ENCODE measurements around the gene CCDC3. TPM values are rescaled to one million over a fixed set of nuclear protein-coding genes. Genes with fewer than 3 reads are reported as not detected.

The CCDC3 gene
- total and polyA plus RNA-seq, 9 donors = 10.5 to 34.7 (median 22.3) TPM

- 87% methylated on average over 4 of the region's 5 CpGs for WGBS (ENCODE audit: insufficient coverage)
- Histone ChIP-seq H3K27ac (ENCODE audit: low read length) (no peak overlapping the region), H3K36me3 (ENCODE audit: control insufficient read depth, insufficient read depth, low read length) (no peaks in the 10 kb centered on the region), H3K4me3 (ENCODE audit: low read length) (no peak overlapping the region), H3K4me1 (ENCODE audit: control insufficient read depth, insufficient read depth, low read length) (peaks cover 2% of the 10 kb centered on the region), H3K27me3 (ENCODE audit: control insufficient read depth, insufficient read depth, low read length) (no peaks in the 10 kb centered on the region), H3K9me3 (replicated peaks; ENCODE audit: control insufficient read depth, low read depth, low read length) (peaks cover 3% of the 10 kb centered on the region)
- DNase-seq = no peak
Observed at GRCh38 chr10:12950583-12951128, 50.9 kb downstream of the CCDC3 start.

GRCh38 chr10:12949248-12949647 is 52.3 kb downstream of the CCDC3 start:
- 82% methylated on average over 3 of the region's 4 CpGs for WGBS (ENCODE audit: insufficient coverage)
- H3K4me3 ChIP-seq (ENCODE audit: low read length) = no peak overlapping the region
- DNase-seq = no peak
- H3K27ac ChIP-seq (ENCODE audit: low read length) = no peak overlapping the region
- no peaks in the 10 kb centered on the region for H3K4me1 ChIP-seq (ENCODE audit: control insufficient read depth, insufficient read depth, low read length)
- H3K9me3 ChIP-seq (replicated peaks; ENCODE audit: control insufficient read depth, low read depth, low read length) = peaks cover 3% of the 10 kb centered on the region
- H3K27me3 ChIP-seq (ENCODE audit: control insufficient read depth, insufficient read depth, low read length) = no peaks in the 10 kb centered on the region
- H3K36me3 ChIP-seq (ENCODE audit: control insufficient read depth, insufficient read depth, low read length) = no peaks in the 10 kb centered on the region

- no peaks in the 10 kb centered on the region for H3K36me3 ChIP-seq (ENCODE audit: control insufficient read depth, insufficient read depth, low read length)
- WGBS (ENCODE audit: insufficient coverage) = 100% methylated on average over 1 of the region's 3 CpGs
Observed at GRCh38 chr10:12947741-12948140, 53.8 kb downstream of the CCDC3 start.

GRCh38 chr10:12946372-12946771 is 55.1 kb downstream of the CCDC3 start:
- Histone ChIP-seq H3K27ac (ENCODE audit: low read length) (no peak overlapping the region), H3K4me3 (ENCODE audit: low read length) (no peak overlapping the region), H3K9me3 (replicated peaks; ENCODE audit: control insufficient read depth, low read depth, low read length) (no peaks in the 10 kb centered on the region), H3K4me1 (ENCODE audit: control insufficient read depth, insufficient read depth, low read length) (no peaks in the 10 kb centered on the region), H3K36me3 (ENCODE audit: control insufficient read depth, insufficient read depth, low read length) (no peaks in the 10 kb centered on the region), H3K27me3 (ENCODE audit: control insufficient read depth, insufficient read depth, low read length) (no peaks in the 10 kb centered on the region)
- WGBS (ENCODE audit: insufficient coverage) = 83% methylated on average over 2 of the region's 3 CpGs
- no peak for DNase-seq

More at GRCh38 chr10:12947741-12948140, 53.8 kb downstream of the CCDC3 start:
- Histone ChIP-seq H3K27me3 (ENCODE audit: control insufficient read depth, insufficient read depth, low read length) (no peaks in the 10 kb centered on the region), H3K4me3 (ENCODE audit: low read length) (no peak overlapping the region), H3K9me3 (replicated peaks; ENCODE audit: control insufficient read depth, low read depth, low read length) (peaks cover 3% of the 10 kb centered on the region), H3K27ac (ENCODE audit: low read length) (no peak overlapping the region), H3K4me1 (ENCODE audit: control insufficient read depth, insufficient read depth, low read length) (no peaks in the 10 kb centered on the region)
- DNase-seq = no peak

GRCh38 chr10:12945690-12946359 is 55.7 kb downstream of the CCDC3 start:
- no peaks in the 10 kb centered on the region for H3K4me1 ChIP-seq (ENCODE audit: control insufficient read depth, insufficient read depth, low read length)

DNA sequence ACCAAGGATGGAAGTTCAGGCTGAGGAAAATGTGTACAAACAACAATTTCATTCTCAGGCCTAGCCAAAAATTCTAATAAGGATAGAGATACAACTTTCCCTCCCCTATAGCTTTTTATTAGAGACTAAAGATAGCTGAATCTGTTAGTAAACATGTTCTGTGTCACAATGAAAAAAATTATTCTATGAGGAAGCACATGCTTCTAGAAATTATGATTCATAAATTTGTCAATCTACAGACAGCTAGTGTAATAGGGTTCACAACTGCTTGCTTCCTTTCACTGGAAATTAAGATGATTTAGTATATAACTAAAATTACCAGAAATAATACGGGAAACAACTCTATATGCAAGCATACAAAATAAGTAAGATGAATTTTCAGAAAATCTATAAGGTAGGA is 56.6 kb downstream of the CCDC3 start:
- no peak for DNase-seq
- Histone ChIP-seq H3K36me3 (ENCODE audit: control insufficient read depth, insufficient read depth, low read length) (no peaks in the 10 kb centered on the region), H3K4me1 (ENCODE audit: control insufficient read depth, insufficient read depth, low read length) (no peaks in the 10 kb centered on the region), H3K9me3 (replicated peaks; ENCODE audit: control insufficient read depth, low read depth, low read length) (no peaks in the 10 kb centered on the region), H3K27me3 (ENCODE audit: control insufficient read depth, insufficient read depth, low read length) (no peaks in the 10 kb centered on the region), H3K27ac (ENCODE audit: low read length) (no peak overlapping the region), H3K4me3 (ENCODE audit: low read length) (no peak overlapping the region)
- WGBS (ENCODE audit: insufficient coverage) = no CpG with 5 or more reads among the region's 1 CpG

More at GRCh38 chr10:12945690-12946359, 55.7 kb downstream of the CCDC3 start:
- 100% methylated on average over 1 of the region's 5 CpGs for WGBS (ENCODE audit: insufficient coverage)
- Histone ChIP-seq H3K27ac (ENCODE audit: low read length) (no peak overlapping the region), H3K36me3 (ENCODE audit: control insufficient read depth, insufficient read depth, low read length) (no peaks in the 10 kb centered on the region), H3K9me3 (replicated peaks; ENCODE audit: control insufficient read depth, low read depth, low read length) (no peaks in the 10 kb centered on the region), H3K4me3 (ENCODE audit: low read length) (no peak overlapping the region), H3K27me3 (ENCODE audit: control insufficient read depth, insufficient read depth, low read length) (no peaks in the 10 kb centered on the region)
- DNase-seq = no peak

GRCh38 chr10:12943425-12943824 is 58.1 kb downstream of the CCDC3 start:
- H3K27me3 ChIP-seq (ENCODE audit: control insufficient read depth, insufficient read depth, low read length) = peaks cover 2% of the 10 kb centered on the region
- no peaks in the 10 kb centered on the region for H3K36me3 ChIP-seq (ENCODE audit: control insufficient read depth, insufficient read depth, low read length)
- H3K9me3 ChIP-seq (replicated peaks; ENCODE audit: control insufficient read depth, low read depth, low read length) = no peaks in the 10 kb centered on the region
- 50% methylated on average over 1 of the region's 5 CpGs for WGBS (ENCODE audit: insufficient coverage)
- H3K27ac ChIP-seq (ENCODE audit: low read length) = no peak overlapping the region
- no peaks in the 10 kb centered on the region for H3K4me1 ChIP-seq (ENCODE audit: control insufficient read depth, insufficient read depth, low read length)
- DNase-seq = no peak
- H3K4me3 ChIP-seq (ENCODE audit: low read length) = no peak overlapping the region

GRCh38 chr10:12941966-12942365 is 59.5 kb downstream of the CCDC3 start:
- no CpG with 5 or more reads among the region's 1 CpG for WGBS (ENCODE audit: insufficient coverage)
- DNase-seq = no peak
- Histone ChIP-seq H3K9me3 (replicated peaks; ENCODE audit: control insufficient read depth, low read depth, low read length) (no peaks in the 10 kb centered on the region), H3K4me1 (ENCODE audit: control insufficient read depth, insufficient read depth, low read length) (no peaks in the 10 kb centered on the region), H3K36me3 (ENCODE audit: control insufficient read depth, insufficient read depth, low read length) (no peaks in the 10 kb centered on the region), H3K27ac (ENCODE audit: low read length) (no peak overlapping the region), H3K4me3 (ENCODE audit: low read length) (no peak overlapping the region), H3K27me3 (ENCODE audit: control insufficient read depth, insufficient read depth, low read length) (peaks cover 2% of the 10 kb centered on the region)

DNA sequence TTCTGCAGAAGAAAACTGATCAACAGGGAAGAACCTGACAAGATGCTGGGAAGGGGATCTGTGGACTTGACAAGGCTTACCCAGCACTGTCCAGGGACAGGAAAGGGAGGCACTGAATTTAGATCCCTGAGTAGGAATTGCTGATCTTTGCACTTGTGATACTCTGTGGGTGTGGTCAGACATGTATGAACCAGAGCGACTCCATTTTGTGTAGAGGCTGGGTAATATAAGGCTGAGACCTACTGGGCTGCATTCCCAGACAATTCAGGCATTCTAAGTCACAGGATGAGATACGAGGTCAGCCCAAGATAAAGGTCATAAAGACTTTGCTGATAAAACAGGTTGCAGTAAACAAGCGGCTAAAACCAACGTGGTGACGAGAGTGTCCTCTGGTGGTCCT is 60.7 kb downstream of the CCDC3 start:
- DNase-seq = no peak
- no peak overlapping the region for H3K27ac ChIP-seq (ENCODE audit: low read length)
- 50% methylated on average over 2 of the region's 5 CpGs for WGBS (ENCODE audit: insufficient coverage)
- peaks cover 2% of the 10 kb centered on the region for H3K27me3 ChIP-seq (ENCODE audit: control insufficient read depth, insufficient read depth, low read length)
- H3K36me3 ChIP-seq (ENCODE audit: control insufficient read depth, insufficient read depth, low read length) = no peaks in the 10 kb centered on the region
- H3K9me3 ChIP-seq (replicated peaks; ENCODE audit: control insufficient read depth, low read depth, low read length) = no peaks in the 10 kb centered on the region
- H3K4me1 ChIP-seq (ENCODE audit: control insufficient read depth, insufficient read depth, low read length) = no peaks in the 10 kb centered on the region
- H3K4me3 ChIP-seq (ENCODE audit: low read length) = no peak overlapping the region

DNA sequence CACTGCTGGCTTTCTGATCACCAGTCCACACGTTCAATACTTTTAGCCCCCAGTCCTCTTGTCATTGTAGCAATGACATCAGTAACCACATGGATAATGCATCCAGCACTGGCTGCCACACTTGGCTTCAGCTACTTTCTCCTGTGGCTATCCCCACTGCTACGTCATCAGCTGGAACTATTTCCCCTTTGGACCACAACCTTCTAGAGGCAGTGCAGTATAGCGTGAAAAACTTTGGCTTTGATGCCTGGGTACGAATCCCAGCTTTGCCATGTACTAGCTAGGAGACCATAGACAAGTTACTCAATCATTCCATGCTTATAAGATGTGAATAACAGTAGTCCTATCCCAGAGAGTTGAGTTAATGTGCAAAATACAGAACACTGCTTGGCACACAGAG is 63.2 kb downstream of the CCDC3 start:
- H3K4me1 ChIP-seq (ENCODE audit: control insufficient read depth, insufficient read depth, low read length) = no peaks in the 10 kb centered on the region
- DNase-seq = no peak
- H3K36me3 ChIP-seq (ENCODE audit: control insufficient read depth, insufficient read depth, low read length) = no peaks in the 10 kb centered on the region
- H3K27ac ChIP-seq (ENCODE audit: low read length) = no peak overlapping the region
- WGBS (ENCODE audit: insufficient coverage) = 11% methylated on average over 2 of the region's 4 CpGs
- H3K9me3 ChIP-seq (replicated peaks; ENCODE audit: control insufficient read depth, low read depth, low read length) = peaks cover 4% of the 10 kb centered on the region
- H3K4me3 ChIP-seq (ENCODE audit: low read length) = no peak overlapping the region
- H3K27me3 ChIP-seq (ENCODE audit: control insufficient read depth, insufficient read depth, low read length) = peaks cover 2% of the 10 kb centered on the region

All from muscle of leg (tissue), 11 donors.